ENCODE data around the gene APEX1.
A peak's percentile ranks its signal among the peaks of the same experiment; 100 is the strongest.
"Not testable (repeated sequence)": the region's sequence is repeated elsewhere in the genome, so short reads cannot be mapped to it uniquely, and the experiment has no call there.

The APEX1 gene

GRCh38 chr14:20436363-20436755 lies 18.7 kb upstream of the APEX1 start:
- no peak for DNase-seq

- DNase-seq, result no peak
Observed at GRCh38 chr14:20438664-20439063, 16.4 kb upstream of the APEX1 start.

- no peak for DNase-seq
Observed at GRCh38 chr14:20440465-20440864, 14.6 kb upstream of the APEX1 start.

GRCh38 chr14:20440882-20441281 lies 14.1 kb upstream of the APEX1 start:
- DNase-seq, result no peak

GRCh38 chr14:20441461-20441860 lies 13.6 kb upstream of the APEX1 start:
- DNase-seq, result no peak

GRCh38 chr14:20443650-20444049 lies 11.4 kb upstream of the APEX1 start:
- DNase-seq, result not testable (repeated sequence)

- no peak for DNase-seq
Observed at GRCh38 chr14:20446889-20447288, 8.1 kb upstream of the APEX1 start.

- DNase-seq, result not testable (repeated sequence)
Observed at GRCh38 chr14:20452831-20453230, 2.2 kb upstream of the APEX1 start.

- DNase-seq, result peak; percentile 75
Observed at GRCh38 chr14:20455355-20456300, 602 bp downstream of the APEX1 start.

- no peak for DNase-seq
Observed at GRCh38 chr14:20456971-20457370, 1.9 kb downstream of the APEX1 start.

GRCh38 chr14:20458031-20458789 lies 3.2 kb downstream of the APEX1 start:
- no peak for DNase-seq

GRCh38 chr14:20460458-20461224 lies 5.6 kb downstream of the APEX1 start:
- DNase-seq, result peak; percentile 31

- DNase-seq, result peak; percentile 99
Observed at GRCh38 chr14:20461225-20462141, 6.5 kb downstream of the APEX1 start, which contains the start of gene PIP4P1. PIP4P1 (minus strand) TSS chr14:20461434; CDS start chr14:20461325, 109 bp downstream.

GRCh38 chr14:20468764-20469241 lies 13.8 kb downstream of the APEX1 start:
- DNase-seq, result no peak

- peak; percentile 82 for DNase-seq
Observed at GRCh38 chr14:20469242-20469889, 14.3 kb downstream of the APEX1 start, which contains the start of gene PNP. PNP (plus strand) TSS chr14:20469406; CDS start chr14:20469525, 119 bp downstream.

- DNase-seq, result peak; percentile 32
Observed at GRCh38 chr14:20469890-20470602, 15.0 kb downstream of the APEX1 start.

GRCh38 chr14:20470603-20470901 lies 15.5 kb downstream of the APEX1 start:
- DNase-seq, result no peak

GRCh38 chr14:20472536-20473169 lies 17.6 kb downstream of the APEX1 start:
- DNase-seq, result no peak

GRCh38 chr14:20476776-20477175 lies 21.8 kb downstream of the APEX1 start:
- DNase-seq, result no peak
